GM19395 (cell line): ENCODE data around the gene ANKRD27.
"Not testable (repeated sequence)": the region's sequence is repeated elsewhere in the genome, so short reads cannot be mapped to it uniquely, and the experiment has no call there.

Experiments used
- ATAC-seq: cut with Tn5 transposase; IDR thresholded peaks from one replicate; pipeline ENCODE4 v1.9.1; 2021; ENCODE audit warnings: mild to moderate bottlenecking, moderate library complexity; ENCODE audit not compliant: unreplicated experiment

ANKRD27 gene

DNA sequence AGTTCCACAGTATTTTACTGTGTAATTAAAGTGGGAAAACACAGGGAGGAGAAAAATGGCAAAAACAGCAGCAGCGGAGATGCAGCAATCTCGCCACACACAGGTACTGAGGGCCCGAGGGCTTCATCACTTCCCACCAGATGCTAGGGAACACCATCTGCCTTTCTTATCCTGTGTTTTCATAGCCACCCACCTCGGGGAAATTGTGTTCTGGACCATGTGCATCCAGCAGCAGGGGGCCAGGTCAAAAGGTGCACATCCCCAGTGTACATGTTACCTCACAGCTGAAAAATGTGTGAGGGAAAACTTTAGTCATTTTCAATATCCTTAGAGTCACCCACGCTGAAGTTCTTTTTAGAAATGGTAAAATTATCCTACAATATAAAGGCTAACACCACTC lies 63.8 kb downstream of the ANKRD27 start:
- no peak for ATAC-seq

DNA sequence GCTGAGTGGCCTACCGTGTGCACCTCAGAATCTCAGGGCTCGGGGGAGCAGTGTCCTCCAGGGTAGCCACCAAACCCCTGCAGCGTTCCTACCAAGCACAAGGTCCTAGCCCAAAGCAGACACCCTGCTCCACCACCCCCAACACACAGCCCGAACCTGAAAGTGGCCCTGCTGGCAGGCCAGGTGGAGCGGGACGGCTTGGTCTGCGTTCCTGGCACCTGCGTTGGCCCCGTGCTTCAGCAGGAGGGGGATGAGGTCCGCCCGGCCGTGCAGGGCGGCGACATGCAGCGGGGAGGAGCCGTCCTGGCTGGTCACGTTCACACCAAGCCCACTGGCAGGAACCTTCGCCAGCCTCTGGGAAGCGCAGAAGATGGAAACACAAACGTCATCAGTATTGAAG lies 67.5 kb downstream of the ANKRD27 start:
- no peak for ATAC-seq

DNA sequence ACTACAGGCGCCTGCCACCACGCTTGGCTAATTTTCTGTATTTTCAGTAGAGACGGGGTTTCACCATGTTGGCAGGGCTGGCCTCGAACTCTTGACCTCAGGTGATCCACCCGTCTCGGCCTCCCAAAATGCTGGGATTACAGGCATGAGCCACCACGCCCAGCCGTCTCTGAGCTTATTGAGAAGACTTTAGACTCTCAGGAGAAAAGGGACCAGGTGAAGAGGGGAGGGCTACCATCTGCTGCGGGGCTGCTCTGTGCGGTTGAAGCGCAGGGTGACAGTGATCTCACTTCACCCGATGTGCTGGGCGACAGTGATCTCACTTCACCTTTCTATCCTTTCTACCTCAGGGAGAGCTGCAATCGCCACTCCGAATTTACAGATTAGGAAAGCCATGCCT lies 68.7 kb downstream of the ANKRD27 start:
- ATAC-seq = no peak

DNA sequence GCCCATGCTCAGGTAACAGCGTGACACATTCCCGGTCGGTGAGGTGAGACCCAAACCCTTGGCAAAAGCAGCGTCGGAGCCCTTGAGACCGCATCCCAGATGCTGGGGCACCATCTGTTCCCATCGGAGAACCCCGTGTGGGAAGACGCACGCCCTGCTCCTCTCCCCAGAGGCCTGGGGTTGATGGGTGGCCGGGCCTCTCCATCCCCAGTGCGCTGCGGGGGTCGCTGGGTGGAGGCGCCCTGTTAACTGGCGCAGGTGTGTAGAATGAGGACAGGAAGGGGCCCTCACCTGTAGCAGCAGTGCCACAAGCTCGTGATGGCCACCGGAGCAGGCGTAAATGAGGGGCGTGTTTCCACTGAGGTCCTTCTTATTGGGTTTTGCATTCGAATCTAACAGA lies 69.4 kb downstream of the ANKRD27 start:
- no peak for ATAC-seq

DNA sequence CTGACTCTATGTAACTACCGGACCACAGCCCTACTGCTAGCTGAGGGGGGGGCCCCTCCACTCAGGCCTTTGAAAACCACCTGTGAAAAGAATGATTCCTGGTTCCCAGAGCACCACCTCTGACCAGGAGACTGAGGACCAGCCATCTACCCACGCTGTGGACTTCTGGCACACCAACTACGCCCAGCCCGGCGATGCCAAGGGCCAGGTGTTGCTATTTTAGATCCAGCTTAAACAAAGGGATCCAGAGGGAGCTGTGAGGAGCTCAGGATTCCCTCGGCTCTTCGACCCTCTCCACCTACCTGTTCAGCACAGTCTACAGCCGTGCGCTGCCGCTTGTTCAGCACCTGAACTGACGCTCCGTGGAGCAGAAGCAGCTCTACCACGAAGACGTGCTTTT lies 71.0 kb downstream of the ANKRD27 start:
- no peak for ATAC-seq

DNA sequence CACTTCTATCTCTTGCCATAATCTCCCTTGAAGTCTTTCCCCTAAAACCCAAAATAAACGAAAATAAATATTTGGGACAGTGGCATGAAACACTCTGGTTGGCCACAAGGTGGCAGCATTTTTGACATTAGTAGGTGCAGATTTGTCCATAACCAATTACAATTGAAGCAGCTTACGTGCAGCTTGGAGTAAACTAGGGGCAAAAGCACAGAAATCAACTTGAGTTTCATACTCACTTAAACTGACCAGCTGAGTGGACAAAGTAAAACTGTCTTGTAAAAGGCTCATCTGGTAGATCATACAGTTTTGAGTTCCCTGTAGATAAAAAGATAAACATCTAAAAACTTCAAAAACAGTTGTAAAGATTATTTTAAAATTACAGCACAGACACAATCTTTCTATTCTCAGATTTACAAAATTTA lies 75.2 kb downstream of the ANKRD27 start:
- no peak for ATAC-seq

DNA sequence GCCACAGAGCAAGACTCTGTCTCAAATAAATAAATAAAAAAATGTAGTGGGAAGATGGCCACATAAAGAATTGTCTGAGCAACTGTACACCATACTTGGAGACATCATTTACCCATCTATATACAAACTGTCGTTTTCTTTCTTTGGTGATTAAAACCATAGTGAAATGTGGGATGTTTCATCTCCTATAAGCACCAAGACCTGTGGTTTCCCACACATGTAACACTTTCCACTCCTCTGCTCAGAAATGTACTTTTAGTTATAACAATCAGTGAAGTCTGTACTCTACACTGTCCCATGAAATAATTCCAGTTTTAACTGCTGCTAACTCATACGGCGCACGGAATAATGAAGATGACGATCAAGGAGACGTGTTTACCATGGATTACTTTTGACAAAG lies 75.7 kb downstream of the ANKRD27 start:
- ATAC-seq = no peak

DNA sequence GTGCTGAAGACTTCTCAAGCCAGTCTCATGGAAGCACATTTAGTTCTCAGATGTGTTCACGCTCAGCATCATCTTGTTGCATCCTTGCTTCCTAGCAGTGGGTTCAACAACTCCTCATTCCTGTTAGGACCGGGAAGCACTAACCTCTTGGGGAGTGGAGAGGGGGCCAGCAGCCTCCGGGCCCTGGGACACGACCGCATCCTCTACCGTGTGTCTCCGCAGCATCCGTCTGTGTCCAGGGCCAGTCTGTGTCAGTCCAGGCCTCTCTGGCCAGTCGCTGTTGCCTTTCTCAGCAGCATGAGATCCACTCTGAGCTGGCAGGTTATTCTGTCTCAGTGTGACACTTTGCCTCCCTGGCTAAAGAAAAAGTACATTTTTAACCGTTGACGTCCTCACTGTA lies 77.0 kb downstream of the ANKRD27 start:
- no peak for ATAC-seq

DNA sequence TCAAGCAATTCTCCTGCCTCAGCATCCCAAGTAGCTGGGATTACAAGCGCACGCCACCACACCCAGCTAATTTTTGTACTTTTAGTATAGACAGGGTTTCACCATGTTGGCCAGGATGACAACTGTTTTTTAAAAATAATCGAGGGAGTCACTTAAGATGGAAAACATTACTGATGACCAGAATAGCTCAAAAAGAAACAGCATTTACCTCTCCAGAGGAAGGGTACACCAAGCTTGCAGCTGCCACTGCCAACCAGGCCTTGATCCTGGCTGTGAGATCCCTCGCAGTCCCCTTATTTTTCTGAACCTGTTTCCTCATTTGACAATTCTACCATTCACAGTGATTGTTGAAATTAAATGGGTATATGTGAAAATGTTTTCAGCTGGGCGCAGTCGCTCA lies 79.5 kb downstream of the ANKRD27 start:
- ATAC-seq = no peak

DNA sequence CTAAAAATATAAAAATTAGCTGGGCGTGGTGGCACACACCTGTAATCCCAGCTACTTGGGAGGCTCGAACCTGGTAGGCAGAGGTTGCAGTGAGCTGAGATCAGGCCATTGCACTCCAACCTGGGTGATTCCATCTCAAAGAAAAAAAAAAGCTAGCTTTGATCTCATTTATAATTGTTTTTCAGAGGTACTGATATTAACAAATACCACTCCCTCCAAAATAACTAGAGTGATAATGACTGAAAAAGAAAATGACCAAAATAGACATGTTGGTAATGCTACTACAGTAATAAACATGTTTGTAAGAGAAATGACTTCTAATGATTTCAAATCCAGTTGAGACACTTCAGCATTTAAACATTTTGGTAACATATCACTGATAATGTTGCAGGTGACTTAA lies 81.0 kb downstream of the ANKRD27 start:
- ATAC-seq = no peak

DNA sequence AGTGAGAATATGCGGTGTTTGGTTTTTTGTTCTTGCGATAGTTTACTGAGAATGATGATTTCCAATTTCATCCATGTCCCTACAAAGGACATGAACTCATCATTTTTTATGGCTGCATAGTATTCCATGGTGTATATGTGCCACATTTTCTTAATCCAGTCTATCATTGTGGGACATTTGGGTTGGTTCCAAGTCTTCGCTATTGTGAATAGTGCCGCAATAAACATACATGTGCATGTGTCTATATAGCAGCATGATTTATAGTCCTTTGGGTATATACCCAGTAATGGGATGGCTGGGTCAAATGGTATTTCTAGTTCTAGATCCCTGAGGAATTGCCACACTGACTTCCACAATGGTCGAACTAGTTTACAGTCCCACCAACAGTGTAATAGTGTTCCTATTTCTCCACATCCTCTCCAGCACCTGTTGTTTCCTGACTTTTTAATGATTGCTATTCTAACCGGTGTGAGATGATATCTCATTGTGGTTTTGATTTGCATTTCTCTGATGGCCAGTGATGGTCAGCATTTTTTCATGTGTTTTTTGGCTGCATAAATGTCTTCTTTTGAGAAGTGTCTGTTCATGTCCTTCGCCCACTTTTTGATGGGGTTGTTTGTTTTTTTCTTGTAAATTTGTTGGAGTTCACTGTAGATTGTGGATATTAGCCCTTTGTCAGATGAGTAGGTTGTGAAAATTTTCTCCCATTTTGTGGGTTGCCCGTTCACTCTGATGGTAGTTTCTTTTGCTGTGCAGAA lies 87.1 kb downstream of the ANKRD27 start:
- not testable (repeated sequence) for ATAC-seq

DNA sequence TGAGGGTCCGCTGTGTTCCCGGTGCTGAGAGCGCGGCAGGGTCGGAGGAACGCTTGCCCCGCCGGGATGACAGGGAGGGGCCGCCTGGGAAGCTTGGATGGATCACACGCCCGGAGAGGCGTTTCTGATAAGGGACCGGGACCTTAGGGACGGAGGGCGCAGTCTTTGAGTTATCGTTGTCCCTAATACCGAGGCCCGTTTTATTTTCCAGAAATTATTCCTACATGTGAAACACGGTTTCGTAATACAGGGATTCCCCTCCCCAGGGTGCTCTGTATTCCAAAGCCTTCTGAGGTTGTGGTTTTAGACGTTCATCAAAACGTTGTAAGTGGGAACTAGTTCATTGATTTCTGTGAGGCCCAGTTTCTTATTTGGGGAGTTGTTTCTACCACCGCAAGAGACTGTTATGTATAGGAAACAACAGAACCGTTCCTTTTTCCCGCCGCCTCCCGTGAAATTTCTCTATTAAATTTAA lies 93.2 kb downstream of the ANKRD27 start:
- ATAC-seq = peak; percentile 8

DNA sequence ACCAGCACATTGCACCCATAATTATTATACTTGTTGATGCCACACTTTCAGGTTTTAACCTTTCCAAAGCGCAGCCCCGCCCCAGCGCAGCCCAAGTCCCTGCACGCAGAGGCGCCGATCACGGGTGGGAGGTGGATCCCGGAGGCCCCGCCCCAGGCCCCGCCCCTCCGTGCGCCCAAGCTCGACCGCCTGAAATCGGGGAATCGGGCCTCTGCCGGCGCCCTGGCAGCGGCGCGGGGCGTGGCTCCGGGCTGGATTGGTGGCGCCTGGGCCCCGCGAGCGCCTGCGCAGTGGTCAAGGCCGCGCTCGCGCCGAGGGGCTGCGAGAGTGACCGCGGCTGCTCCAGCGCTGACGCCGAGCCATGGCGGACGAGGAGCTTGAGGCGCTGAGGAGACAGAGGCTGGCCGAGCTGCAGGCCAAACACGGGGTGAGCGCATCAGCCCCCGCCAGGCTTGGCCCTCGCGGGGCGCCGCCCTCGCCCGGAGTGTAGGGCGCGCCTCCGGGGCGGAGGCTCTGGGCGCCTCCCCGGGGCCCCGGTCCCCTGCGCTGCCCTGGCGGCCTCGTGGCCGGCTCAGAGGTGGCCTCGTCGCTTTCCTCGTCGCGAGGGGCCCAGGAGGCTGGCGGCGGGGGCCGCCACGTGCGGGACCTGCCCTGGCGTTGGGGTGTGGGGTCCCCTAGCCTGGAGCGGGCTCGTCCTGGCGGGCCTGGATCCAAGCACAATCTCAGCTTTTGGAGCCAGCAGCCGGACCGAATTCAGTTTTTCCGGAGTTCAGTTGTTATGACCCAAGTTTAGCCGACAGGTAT lies 93.9 kb downstream of the ANKRD27 start, which contains the start of gene PDCD5:
TSS of gene PDCD5 (plus strand) at position 290 of the 804 bp plus-strand sequence. CDS start at position 362, 72 bp downstream.
- peak; percentile 89 for ATAC-seq

DNA sequence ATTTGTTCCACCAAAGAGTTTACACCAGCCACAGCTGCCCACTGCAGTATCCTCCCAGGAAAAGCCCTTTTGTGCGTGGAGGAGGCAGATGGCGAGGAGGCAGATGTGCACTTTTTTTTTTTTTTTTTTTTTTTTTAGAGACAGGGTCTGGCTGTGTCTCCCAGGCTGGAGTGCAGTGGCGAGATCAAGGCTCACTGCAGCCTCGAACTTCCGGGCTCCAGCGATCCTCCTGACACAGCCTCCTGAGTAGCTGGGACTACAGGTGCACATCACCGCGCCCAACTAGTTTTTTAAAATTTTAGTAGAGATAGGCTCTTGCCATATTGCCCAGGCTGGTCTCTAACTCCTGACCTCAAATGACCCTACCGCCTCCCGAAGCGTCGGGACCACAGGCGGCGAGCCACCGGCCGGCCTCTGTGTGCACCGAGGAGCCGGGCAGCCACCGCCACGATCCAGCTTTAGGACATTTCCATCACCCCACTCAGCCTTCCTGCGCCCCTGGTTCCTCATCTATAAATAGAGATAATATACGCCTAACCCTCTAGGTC lies 94.6 kb downstream of the ANKRD27 start:
- ATAC-seq = peak; percentile 42

DNA sequence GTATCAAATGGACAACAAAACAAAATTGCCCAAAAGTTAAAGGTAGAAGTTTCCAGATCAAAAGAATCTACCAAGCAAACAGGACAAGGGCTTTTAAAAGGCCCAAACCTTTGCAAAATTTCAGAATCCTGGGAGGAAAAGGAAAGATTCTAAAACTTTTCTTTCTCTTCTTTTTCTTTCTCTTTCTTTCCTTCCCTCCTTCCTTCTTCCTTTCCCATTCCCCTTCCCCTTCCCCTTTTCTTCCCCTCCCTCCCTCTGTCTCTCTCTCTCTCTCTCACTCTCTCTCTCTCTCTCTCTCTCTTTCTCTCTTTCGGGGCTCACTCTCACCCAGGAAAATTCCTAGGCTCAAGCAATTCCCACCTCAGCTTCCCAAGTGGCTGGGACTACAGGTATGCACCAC lies 98.2 kb downstream of the ANKRD27 start:
- no peak for ATAC-seq

DNA sequence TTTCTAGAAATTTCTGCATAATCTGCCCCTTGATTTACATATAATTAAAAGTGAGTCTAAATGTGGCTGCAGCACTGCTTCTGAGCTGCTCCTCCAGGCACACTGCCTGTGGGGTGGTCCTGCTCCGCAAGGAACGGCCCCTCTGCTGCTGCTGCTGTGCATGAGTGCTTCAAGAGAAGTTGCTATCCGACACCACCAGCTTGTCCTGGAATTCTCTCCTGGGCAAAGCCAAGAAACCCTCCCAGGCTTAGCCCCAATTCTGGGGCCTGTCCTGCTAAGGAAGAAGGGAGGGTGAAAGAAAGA lies 101.5 kb downstream of the ANKRD27 start:
- ATAC-seq = no peak

DNA sequence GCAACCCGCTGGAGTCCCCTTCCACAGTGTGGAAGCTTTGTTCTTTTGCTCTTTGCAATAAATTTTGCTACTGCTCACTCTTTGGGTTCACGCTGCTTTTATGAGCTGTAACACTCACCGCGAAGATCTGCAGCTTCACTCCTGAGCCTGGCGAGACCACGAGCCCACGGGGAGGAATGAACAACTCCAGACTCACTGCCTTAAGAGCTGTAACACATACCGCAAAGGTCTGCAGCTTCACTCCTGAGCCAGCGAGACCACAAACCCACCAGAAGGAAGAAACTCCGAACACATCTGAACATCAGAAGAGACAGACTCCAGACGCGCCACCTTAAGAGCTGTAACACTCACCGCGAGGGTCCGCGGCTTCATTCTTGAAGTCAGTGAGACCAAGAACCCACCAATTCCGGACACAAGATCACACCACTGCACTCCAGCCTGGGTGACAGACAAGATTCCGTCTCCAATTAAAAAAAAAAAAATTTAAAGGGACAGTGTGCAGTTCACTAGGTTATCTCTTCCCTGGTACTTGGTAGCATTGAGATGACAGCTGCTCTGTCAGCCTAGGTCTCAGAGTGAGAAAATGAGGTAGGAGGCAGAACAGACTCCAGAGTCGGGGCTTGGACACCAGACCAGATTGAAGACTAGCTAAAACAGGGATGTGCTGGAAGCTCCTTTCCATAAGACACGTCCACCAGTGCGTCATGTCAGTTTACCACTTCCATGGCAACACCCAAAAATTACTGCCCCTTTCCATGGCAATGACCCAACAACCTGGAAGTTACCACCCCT lies 102.1 kb downstream of the ANKRD27 start:
- not testable (repeated sequence) for ATAC-seq

DNA sequence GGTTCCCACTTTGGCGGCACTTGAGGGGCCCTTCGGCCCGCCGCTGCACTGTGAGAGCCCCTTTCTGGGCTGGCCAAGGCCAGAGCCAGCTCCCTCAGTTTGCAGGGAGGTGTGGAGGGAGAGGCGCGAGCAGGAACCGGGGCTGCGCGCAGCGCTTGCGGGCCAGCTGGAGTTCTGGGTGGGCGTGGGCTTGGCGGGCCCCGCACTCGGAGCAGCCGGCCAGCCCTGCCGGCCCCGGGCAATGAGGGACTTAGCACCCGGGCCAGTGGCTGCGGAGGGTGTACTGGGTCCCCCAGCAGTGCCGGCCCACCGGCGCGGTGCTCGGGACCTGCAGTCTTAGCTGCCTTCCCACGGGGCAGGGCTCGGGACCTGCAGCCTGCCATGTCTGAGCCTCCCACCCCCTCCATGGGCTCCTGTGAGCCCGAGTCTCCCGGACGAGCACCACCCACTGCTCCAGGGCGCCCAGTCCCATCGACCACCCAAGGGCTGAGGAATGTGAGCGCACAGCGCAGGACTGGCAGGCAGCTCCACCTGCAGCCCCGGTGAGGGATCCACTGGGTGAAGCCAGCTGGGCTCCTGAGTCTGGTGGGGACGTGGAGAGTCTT lies 103.4 kb downstream of the ANKRD27 start:
- not testable (repeated sequence) for ATAC-seq

DNA sequence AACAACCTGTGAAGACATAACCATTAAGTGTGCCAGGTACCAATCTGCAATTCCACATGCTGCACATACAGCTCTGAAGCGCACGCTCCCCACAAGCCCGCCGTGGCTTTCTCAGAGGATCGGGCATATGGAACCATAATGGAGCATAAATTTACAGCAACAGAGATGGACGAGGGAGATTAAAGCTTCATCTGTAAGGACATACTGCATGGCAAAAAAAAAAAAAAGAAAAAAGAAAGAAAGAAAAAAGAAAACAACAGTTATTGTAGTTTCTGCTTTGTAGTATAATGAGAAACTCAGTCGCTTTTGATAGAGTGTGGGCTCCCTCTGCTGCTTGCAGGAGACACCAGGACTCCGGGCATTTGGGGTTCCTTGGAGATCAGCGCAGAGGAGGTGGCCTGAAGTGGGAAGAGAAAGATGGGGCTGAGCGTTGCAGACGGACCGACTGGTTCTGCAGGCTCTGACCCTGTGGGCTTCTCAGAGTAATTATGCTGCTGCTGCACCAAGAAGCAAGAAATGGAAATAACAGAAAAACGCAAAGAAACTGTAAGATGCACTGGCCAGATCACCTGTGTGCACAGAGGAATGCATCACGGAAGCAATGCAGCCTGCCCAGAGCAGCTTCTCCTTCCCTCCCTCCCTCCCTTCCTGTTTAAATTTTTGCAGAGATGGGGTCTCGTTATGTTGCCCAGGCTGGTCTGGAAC lies 104.7 kb downstream of the ANKRD27 start:
- ATAC-seq = no peak

DNA sequence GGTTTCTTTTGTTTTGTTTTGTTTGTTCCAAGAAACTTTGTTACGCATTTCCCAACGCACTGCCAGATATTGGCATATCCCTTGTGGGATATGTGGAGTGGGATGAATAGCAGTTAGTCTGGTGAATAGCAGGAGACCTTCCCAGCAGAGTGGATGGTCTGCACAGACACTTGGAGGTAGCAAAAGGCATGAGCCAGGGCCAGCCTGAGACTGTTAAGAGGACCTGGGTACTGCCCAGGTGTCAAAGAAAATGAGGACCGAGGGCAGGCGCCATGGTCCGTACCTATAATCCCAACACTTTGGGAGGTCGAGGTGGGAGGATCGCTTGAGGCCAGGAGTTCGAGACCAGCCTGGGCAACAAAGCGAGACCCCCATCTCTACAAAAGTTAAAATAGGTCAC lies 107.5 kb downstream of the ANKRD27 start:
- ATAC-seq = no peak
